Testis (tissue), 3 donors: ENCODE data around the gene ANKS1B. TPM values are rescaled to one million over a fixed set of nuclear protein-coding genes. Genes with fewer than 3 reads are reported as not detected.

Experiments
- DNase-seq: peaks from one replicate; pipeline ENCODE4 v3.0.0-alpha.2; 2019
- H3K27ac ChIP-seq, 2 donors: fragments of 200-600 bp; sonication (generic); one replicate each; pipeline ENCODE4 v1.5.1; 2019
- H3K27me3 ChIP-seq: fragments of 200-600 bp; sonication (generic); one replicate; pipeline ENCODE4 v1.5.1; 2019
- H3K36me3 ChIP-seq: fragments of 200-600 bp; sonication (generic); one replicate; pipeline ENCODE4 v1.5.1; 2017; ENCODE audit warnings: low read depth; ENCODE audit errors: missing control alignments
- H3K4me1 ChIP-seq: fragments of 200-600 bp; sonication (generic); one replicate; pipeline ENCODE4 v1.5.1; 2019
- H3K4me3 ChIP-seq, 2 donors: fragments of 200-600 bp; sonication (generic); one replicate each; pipeline ENCODE4 v1.5.1; 2017 to 2019
- H3K9me3 ChIP-seq: fragments of 200-600 bp; sonication (generic); one replicate; pipeline ENCODE4 v1.5.1; 2017
- CTCF ChIP-seq, 3 experiments: fragments of 450-650 bp in 2 of 3; fragments of 200-600 bp in 1 of 3; sonication (generic) in 1 of 3; IDR thresholded peaks; one replicate each; pipeline ENCODE4 v1.5.1; 2016 to 2019; ENCODE audit warnings: antibody characterized with exemption in 3 of 3, mild to moderate bottlenecking in 2 of 3, moderate library complexity in 1 of 3
- POLR2A ChIP-seq: fragments of 450-650 bp; IDR thresholded peaks from one replicate; pipeline ENCODE4 v1.6.1; 2017; ENCODE audit warnings: antibody characterized with exemption, mild to moderate bottlenecking, moderate library complexity
- WGBS, 2 donors: methylation state at CpG; one replicate each; pipeline ENCODE4 v1.1.5; 2018; 5-methylcytosine and 5-hydroxymethylcytosine counted together
- intact Hi-C: fragments of 100-400 bp; cut with DNase I; formaldehyde crosslinking; loops from one replicate; pipeline ENCODE4 v1.15.1; 2023; ENCODE audit warnings: low total_unique reads
- polyA plus RNA-seq: library from polyadenylated mRNA; stranded (reverse); fragments of 350-450 nt; fragmentation: Illumina TruSeq; extraction: RNeasy Lipid Tissue Mini Kit (QIAGEN cat#74804); gene quantifications from one replicate; pipeline ENCODE4 v1.2.3, GENCODE V29; 2014; ENCODE audit warnings: low read depth, low replicate concordance; ENCODE audit not compliant: insufficient read depth
- total RNA-seq, 2 donors: library from RNA; depleted of rRNA; stranded (reverse); fragments of >200 nt; gene quantifications; one replicate each; pipeline ENCODE4 v1.2.3, GENCODE V29; 2016

The ANKS1B gene
- total and polyA plus RNA-seq, 3 donors from 2014 or later, result 26.8 to 58.2 (median 30.9) TPM

DNA sequence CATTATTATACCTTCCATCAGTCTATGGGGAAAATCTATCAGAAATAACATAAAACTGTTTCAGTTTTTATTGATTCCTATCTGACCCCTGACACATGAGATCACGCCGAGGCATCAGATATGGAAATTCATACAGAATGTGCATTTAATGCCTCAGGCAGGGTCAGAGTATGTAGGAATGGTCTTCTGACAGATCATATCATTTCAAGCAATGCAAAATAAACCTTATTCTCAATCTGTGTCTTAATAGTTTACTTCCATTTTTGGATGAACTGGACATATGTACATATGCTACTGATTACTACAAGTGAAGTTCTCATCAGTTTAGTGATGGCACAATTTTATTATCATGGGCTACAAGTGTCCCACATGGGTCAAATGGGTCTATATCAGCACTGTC, 150.0 kb downstream of the ANKS1B start:
- H3K27ac ChIP-seq, result no peak overlapping the region
- H3K9me3 ChIP-seq, result no peaks in the 10 kb centered on the region
- no peaks in the 10 kb centered on the region for H3K4me1 ChIP-seq
- no peaks in the 10 kb centered on the region for H3K27me3 ChIP-seq
- 93 to 98% methylated on average over 2 of the region's 2 CpGs for WGBS, 2 donors
- no peak overlapping the region for H3K4me3 ChIP-seq
- no peak for DNase-seq
- intact Hi-C loops, result no loop called here
- TF ChIP-seq CTCF (IDR thresholded peaks at IDR 0.05) (no peak), POLR2A (no peak)
- no peaks in the 10 kb centered on the region for H3K36me3 ChIP-seq

DNA sequence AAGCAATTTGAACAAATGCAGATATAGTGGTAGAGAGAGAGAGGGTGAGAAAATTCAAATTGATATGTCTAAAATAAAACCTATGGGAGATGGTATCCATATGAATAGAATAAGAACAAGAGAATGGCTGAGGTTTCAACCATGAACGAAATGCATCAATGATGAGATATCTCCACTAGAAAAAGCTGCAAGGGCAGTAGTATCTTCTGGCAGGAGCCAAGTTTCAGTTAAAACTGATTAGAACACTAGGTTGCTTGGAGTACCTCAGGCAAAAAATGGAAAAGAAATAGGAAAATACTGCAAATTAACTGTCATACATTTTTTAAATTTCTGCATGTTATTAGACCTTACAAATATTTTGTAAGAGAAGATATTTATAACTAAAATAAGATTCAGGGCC, 151.3 kb downstream of the ANKS1B start:
- intact Hi-C loops, result no loop called here
- no peaks in the 10 kb centered on the region for H3K9me3 ChIP-seq
- no peaks in the 10 kb centered on the region for H3K27me3 ChIP-seq
- WGBS, 2 donors, result 51 to 67% methylated on average over 1 of the region's 1 CpG
- H3K36me3 ChIP-seq, result no peaks in the 10 kb centered on the region
- H3K4me1 ChIP-seq, result no peaks in the 10 kb centered on the region
- H3K4me3 ChIP-seq, result no peak overlapping the region
- H3K27ac ChIP-seq, result no peak overlapping the region
- no peak for DNase-seq
- TF ChIP-seq POLR2A (no peak), CTCF (IDR thresholded peaks at IDR 0.05) (no peak)

DNA sequence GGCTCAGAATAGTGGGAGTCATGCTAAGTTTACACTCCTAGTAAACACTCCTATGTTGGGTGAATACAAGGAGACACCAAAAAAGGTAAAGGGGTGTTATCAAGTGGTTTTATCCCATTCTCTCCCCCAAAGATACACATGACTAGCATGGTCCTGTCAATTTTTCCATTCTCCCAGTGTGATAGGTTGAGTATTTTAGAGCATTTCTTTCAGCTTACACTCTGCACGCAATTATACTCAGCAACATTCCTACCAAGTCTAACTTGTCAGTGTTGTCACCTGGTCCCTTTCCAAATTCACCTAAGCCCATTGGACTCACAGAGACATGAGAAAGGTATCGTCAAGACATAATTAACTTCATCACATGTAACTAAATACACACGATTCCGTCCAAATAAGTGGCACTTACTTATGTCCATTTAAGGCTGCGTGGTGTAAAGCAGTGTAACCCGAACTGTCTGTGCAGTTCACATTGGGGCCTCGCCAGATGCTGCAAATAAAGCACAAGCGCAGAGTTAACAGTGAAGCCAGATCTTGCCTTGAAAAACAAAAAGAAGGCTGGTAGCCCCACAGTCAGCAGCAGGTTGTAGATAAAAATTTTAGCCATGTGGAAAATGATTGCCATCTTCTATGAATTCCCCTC, 159.7 kb downstream of the ANKS1B start:
- DNase-seq, result no peak
- no peak overlapping the region for H3K27ac ChIP-seq
- intact Hi-C loops, result no loop called here
- TF ChIP-seq POLR2A (no peak), CTCF (IDR thresholded peaks at IDR 0.05) (no peak)
- H3K4me1 ChIP-seq, result no peaks in the 10 kb centered on the region
- 65 to 79% methylated on average over 8 of the region's 8 CpGs for WGBS, 2 donors
- no peaks in the 10 kb centered on the region for H3K36me3 ChIP-seq
- no peak overlapping the region for H3K4me3 ChIP-seq
- H3K27me3 ChIP-seq, result no peaks in the 10 kb centered on the region
- H3K9me3 ChIP-seq, result no peaks in the 10 kb centered on the region

GRCh38 chr12:99822273-99822672, 162.5 kb downstream of the ANKS1B start:
- Histone ChIP-seq H3K27me3 (no peaks in the 10 kb centered on the region), H3K4me1 (no peaks in the 10 kb centered on the region), H3K36me3 (no peaks in the 10 kb centered on the region), H3K27ac (no peak overlapping the region), H3K4me3 (no peak overlapping the region), H3K9me3 (no peaks in the 10 kb centered on the region)
- intact Hi-C loops, result no loop called here
- no peak for DNase-seq
- TF ChIP-seq POLR2A, result no peak
- TF ChIP-seq CTCF (IDR thresholded peaks at IDR 0.05), result no peak
